T-helper 1 cell treated with Interleukin-12 subunit alpha and Interleukin-12 subunit beta and Interleukin-4 antibody, amounts not matched to agents 30 μg/mL and 1 μg/mL, for 36 hours (primary cell): ENCODE data around the gene LARGE1.

ENCODE experiments used
- H3K27ac Mint-ChIP-seq: one replicate; pipeline ENCODE4 v1.8.0; 2021; ENCODE audit warnings: mild to moderate bottlenecking, mixed read lengths
- H3K27me3 Mint-ChIP-seq: one replicate; pipeline ENCODE4 v1.8.0; 2021; ENCODE audit warnings: low read depth, mixed read lengths
- H3K36me3 Mint-ChIP-seq: one replicate; pipeline ENCODE4 v1.8.0; 2021; ENCODE audit warnings: low read depth, mixed read lengths
- H3K4me1 Mint-ChIP-seq: one replicate; pipeline ENCODE4 v1.8.0; 2021; ENCODE audit warnings: low read depth, mixed read lengths
- H3K4me3 Mint-ChIP-seq: one replicate; pipeline ENCODE4 v1.8.0; 2021; ENCODE audit warnings: mild to moderate bottlenecking, moderate library complexity, mixed read lengths
- H3K9me3 Mint-ChIP-seq: one replicate; pipeline ENCODE4 v1.8.0; 2021; ENCODE audit warnings: mixed read lengths

The LARGE1 gene

DNA sequence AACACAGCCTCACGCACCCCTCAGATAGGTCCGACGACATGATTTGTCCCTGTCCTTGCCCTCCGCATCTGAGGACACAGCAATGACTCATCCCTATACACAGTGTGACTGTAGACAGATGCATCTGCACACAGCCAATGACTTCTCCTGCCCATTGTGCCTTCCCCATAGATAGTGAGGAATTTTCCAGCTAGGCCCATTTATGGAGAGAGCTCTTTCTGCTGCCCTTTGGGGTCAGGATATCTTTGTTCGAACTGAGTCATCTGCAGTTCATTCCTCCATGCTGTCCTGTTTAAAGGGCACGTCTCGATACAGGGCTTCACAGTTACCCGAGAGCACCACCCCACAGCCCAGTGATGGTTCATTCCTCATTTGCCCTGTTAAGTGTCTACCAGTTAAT is 96.7 kb downstream of the LARGE1 start:
- no peak overlapping the region for H3K27ac Mint-ChIP-seq
- H3K27me3 Mint-ChIP-seq: no peaks in the 10 kb centered on the region
- no peak overlapping the region for H3K4me3 Mint-ChIP-seq
- no peaks in the 10 kb centered on the region for H3K36me3 Mint-ChIP-seq
- no peaks in the 10 kb centered on the region for H3K4me1 Mint-ChIP-seq
- H3K9me3 Mint-ChIP-seq: peaks cover 24% of the 10 kb centered on the region

DNA sequence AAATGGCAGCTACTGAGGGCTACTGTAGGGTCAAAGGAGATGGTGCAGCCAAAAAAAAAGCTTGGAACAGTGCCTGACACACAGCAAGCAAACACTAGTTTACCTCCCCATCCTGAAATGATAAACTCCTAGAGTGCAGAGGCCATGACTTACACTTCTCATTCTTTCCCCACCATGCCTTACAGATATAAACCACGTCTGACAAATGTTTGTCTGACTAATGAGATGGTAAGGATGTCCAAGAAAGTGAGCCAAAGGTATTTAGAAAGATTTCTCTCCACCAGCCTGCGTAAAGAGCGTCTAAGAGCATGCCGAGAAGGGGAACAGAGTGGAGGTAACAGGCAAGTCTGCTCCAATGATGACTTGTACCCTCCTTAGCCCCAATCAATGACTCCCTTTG is 99.0 kb downstream of the LARGE1 start:
- H3K27me3 Mint-ChIP-seq: no peaks in the 10 kb centered on the region
- H3K4me3 Mint-ChIP-seq: no peak overlapping the region
- H3K27ac Mint-ChIP-seq: no peak overlapping the region
- H3K4me1 Mint-ChIP-seq: no peaks in the 10 kb centered on the region
- H3K36me3 Mint-ChIP-seq: no peaks in the 10 kb centered on the region
- H3K9me3 Mint-ChIP-seq: peaks cover 23% of the 10 kb centered on the region

DNA sequence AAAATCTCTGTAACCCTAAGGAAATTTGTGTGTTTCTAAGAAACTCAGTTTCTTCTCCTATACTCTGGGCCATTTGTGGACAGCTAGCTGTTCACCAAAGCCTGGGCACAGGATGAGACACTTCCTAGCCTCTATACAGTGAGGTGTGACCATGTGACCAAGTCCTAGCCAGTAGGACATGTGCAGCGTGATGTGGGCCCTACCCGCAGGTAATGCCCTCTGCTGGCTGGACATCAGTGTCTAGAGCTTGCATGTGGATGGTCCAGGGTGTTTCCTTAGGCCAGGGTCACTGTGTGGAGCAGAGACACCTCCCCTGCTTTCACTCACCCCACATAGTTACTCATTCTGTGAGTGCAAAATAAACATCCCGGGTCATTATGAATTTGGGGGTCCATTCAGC is 100.5 kb downstream of the LARGE1 start:
- Mint-ChIP-seq H3K27me3 (no peaks in the 10 kb centered on the region), H3K27ac (no peak overlapping the region), H3K36me3 (no peaks in the 10 kb centered on the region), H3K4me3 (no peak overlapping the region), H3K4me1 (no peaks in the 10 kb centered on the region), H3K9me3 (peaks cover 32% of the 10 kb centered on the region)

DNA sequence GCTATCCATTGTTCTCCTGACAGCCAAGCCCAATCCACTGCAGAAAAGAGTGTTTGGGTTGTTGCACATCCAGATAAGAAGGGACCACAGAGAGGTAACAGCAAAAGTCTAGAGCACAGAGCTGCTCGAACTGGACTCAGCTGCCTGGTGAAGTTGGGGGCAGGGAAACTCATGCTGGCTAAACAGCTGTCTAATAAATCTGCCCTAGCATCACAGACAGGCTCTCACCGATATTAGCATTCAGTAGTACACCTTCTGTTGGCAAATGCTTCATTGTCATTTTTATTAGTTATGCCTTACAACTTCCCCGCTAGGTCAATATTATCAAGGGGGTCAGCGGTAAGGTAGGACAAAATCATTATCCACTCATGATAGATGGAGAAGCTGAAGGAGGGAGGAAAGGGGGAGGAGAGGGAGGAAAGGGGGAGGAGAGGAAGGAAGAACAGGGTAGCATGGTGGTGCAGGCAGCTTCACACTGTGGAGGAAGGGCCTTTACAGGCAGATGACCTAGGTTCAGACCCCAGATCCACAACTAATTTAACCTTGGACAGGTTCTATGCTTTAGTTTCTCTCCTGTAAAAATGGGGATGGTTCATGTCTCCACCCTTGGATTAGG is 102.7 kb downstream of the LARGE1 start:
- Mint-ChIP-seq H3K4me3 (no peak overlapping the region), H3K9me3 (peaks cover 39% of the 10 kb centered on the region)

DNA sequence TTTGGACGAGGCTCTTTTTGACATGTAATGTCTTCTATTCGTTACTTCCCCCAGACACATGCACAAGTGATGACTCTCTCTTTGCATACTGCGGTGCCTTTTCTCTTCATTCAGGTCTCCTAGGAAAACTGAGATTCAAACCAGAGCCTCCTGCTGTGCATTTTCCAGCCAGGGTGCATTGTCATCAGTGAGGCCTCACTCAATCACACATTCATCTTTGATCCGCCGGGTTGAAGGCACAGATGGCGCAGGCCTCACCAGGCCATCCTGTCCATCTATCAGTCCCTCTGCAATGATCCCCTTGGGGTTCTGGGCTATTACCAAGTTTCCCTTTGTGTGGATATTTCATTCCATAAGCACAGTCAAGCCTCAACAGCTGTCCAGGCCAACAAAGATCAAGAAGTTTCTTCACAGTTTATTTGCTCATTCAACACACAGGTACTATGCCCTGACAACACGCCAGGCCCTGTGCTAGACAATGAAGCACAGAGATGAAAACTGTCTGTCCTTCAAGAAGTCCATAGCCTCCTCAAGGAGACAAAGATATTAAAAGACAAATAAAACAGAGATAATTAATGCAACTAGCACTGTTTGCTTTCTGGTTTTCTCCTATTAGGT is 107.8 kb downstream of the LARGE1 start:
- no peak overlapping the region for H3K4me3 Mint-ChIP-seq
- H3K9me3 Mint-ChIP-seq: peaks cover 46% of the 10 kb centered on the region
- no peaks in the 10 kb centered on the region for H3K27me3 Mint-ChIP-seq
- H3K36me3 Mint-ChIP-seq: no peaks in the 10 kb centered on the region
- no peaks in the 10 kb centered on the region for H3K4me1 Mint-ChIP-seq
- H3K27ac Mint-ChIP-seq: no peak overlapping the region

More for the DNA sequence above, 102.7 kb downstream of the LARGE1 start:
- Mint-ChIP-seq H3K4me1 (no peaks in the 10 kb centered on the region), H3K36me3 (no peaks in the 10 kb centered on the region), H3K27me3 (no peaks in the 10 kb centered on the region), H3K27ac (no peak overlapping the region)

DNA sequence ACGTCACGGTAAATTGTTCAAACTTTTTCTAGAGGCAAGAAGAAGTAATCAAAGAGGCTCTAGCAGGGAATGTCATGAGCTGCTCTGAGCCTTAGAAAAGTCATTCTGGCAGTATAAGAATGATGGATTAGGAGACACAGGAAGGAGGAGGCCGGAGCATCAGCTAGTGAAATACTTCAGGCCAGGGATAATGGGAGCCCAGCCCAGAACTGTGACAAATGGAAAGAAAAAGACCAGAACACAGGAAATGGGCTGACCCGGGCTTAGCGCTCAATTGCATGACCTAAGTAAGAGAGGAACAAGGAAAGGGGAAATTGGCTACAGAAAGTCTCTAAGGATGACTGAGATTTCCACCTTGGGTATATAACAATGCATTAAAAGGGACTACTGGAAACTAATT is 108.6 kb downstream of the LARGE1 start:
- H3K36me3 Mint-ChIP-seq: no peaks in the 10 kb centered on the region
- H3K27ac Mint-ChIP-seq: no peak overlapping the region

DNA sequence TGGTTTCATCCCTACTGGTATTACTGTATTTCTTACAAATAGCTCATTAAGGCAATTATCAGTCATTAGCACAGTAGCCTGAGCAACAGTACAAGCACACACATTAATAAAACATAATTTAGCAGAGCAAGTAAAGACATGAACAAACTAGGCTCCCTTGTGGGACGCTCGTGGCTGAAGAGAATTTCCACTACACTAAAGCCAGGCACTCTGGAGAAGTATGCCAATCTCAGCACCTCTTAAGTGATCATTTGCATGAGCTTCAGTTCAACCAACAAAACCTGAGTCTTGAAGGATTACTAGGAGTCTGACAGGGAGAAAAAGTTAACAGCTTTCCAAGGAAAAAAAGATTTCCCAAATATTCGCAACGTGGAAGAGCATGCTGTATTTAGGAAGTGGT is 109.1 kb downstream of the LARGE1 start:
- H3K4me1 Mint-ChIP-seq: no peaks in the 10 kb centered on the region
- peaks cover 41% of the 10 kb centered on the region for H3K9me3 Mint-ChIP-seq
- H3K4me3 Mint-ChIP-seq: no peak overlapping the region
- no peaks in the 10 kb centered on the region for H3K27me3 Mint-ChIP-seq
- no peak overlapping the region for H3K27ac Mint-ChIP-seq
- H3K36me3 Mint-ChIP-seq: no peaks in the 10 kb centered on the region

More for the DNA sequence above, 108.6 kb downstream of the LARGE1 start:
- Mint-ChIP-seq H3K4me1 (no peaks in the 10 kb centered on the region), H3K9me3 (peaks cover 41% of the 10 kb centered on the region), H3K4me3 (no peak overlapping the region), H3K27me3 (no peaks in the 10 kb centered on the region)

DNA sequence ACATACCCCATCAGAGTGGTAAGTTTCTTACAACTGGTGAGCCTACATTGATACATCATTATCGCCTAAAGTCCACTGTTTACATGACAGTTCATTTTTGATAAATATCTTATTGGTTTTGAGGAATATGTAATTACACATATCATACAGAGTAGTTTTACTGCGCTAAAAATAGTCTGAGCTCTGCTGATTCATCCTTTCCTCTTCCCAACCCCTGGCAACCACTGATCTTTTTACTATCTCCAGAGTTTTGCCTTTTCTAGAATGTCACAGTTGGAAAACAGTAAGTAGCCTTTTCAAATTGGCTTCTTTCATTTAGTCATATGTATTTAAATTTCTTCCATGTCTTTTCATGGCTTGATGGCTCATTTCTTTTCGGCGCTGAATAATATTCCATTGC is 112.8 kb downstream of the LARGE1 start:
- H3K27me3 Mint-ChIP-seq: no peaks in the 10 kb centered on the region
- H3K36me3 Mint-ChIP-seq: no peaks in the 10 kb centered on the region
- H3K27ac Mint-ChIP-seq: no peak overlapping the region
- H3K4me1 Mint-ChIP-seq: no peaks in the 10 kb centered on the region
- peaks cover 35% of the 10 kb centered on the region for H3K9me3 Mint-ChIP-seq
- H3K4me3 Mint-ChIP-seq: no peak overlapping the region

DNA sequence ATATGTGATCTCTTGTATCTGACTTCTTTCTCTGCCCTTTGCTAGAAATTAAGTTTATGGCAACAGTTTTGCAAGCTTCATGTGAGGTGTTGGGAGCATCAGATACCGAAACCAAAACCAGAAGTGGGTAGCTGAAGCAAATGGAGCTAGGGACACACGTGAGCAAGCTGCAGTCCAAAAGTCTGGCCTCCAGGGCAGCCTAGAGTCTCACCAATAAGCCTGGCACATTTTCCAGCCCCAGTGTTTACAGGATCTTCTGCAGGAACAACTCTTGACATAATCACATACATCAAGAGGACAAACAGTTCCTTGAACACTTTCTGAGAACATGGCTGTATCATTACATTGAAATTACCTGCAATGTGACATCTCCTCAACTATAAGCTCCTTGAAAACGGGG is 114.1 kb downstream of the LARGE1 start:
- Mint-ChIP-seq H3K27ac (no peak overlapping the region), H3K4me1 (no peaks in the 10 kb centered on the region), H3K9me3 (peaks cover 35% of the 10 kb centered on the region), H3K36me3 (no peaks in the 10 kb centered on the region), H3K27me3 (no peaks in the 10 kb centered on the region), H3K4me3 (no peak overlapping the region)

DNA sequence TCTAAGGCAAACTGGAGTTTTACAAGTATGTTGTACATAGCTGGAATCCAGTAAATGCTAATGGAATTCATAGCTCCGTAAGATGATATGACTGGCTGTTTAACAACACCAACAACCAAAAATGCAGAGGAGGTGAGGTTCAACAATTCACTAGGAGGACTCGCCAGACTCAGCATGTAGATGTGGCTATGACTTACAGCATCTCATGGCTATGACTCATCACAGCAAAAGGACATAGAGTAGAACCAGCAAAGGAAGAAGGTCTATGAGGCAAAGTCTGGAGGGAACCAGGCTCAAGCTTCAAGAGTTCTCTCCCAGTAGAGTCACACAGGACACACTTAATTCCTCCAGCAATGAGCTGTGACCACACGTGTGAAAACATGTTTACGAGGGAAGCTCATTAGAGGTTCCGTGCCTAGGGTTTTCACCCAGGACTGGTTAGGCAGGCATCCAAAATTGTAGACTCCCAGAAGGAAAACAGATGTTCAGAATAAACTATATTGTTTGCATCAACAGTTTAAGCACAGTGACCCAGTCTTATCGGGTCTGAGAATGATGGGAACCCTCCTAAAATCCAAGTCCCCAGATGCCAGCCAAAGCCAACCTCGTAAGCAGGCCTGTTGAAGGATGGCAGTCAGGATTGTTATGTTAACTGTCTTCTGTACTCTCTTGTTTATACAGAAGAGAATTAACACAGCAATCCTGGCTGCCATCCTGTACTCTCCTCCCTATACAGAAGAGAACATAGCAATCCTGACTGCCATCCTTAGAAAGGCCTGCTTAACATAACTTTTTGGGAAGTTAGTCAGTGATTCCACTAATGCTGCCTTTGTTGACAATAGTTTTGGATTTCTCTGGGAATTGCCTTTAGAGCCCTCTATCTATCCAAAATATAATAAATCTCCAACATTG is 116.6 kb downstream of the LARGE1 start:
- no peak overlapping the region for H3K4me3 Mint-ChIP-seq
- no peaks in the 10 kb centered on the region for H3K4me1 Mint-ChIP-seq
- H3K27ac Mint-ChIP-seq: no peak overlapping the region
- H3K36me3 Mint-ChIP-seq: no peaks in the 10 kb centered on the region
- H3K9me3 Mint-ChIP-seq: peaks cover 35% of the 10 kb centered on the region
- H3K27me3 Mint-ChIP-seq: no peaks in the 10 kb centered on the region

DNA sequence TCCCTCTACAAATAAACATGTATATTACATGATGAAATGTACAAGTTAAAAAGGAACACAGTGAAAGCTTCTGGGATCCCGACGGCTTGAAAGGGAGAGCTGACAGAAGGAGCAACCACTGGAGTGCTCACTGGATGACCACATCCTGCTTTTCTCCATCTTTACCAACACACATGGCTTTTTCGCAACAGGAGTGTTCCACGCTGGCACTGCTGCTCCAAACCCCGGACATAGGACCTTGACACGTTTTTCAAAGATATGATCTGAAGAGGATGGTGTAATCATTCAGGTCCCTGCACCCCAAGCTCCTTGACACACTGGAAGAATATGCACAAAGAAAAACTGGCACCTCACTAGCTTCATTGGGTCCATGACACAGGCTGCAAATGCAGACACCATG is 121.9 kb downstream of the LARGE1 start:
- Mint-ChIP-seq H3K27ac (no peak overlapping the region), H3K27me3 (no peaks in the 10 kb centered on the region), H3K4me1 (no peaks in the 10 kb centered on the region)

DNA sequence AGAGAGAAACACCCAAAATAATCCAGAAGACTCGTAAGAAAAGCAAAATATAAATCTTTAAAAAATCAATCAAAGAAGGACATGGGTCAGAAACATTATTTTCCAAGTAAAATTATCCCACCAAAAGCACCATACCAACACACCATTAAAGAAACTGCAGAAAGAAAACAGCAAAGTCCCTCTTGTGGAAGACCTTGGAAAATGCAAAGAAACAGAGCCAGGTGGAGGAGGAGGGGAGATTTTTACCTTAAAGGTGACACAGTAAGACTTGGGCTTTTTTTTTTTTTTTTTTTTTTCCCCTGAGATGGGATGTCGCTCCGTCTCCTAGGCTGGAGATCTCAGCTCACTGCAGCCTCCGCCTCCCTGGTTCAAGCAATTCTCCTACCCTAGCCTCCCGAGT is 123.8 kb downstream of the LARGE1 start:
- H3K9me3 Mint-ChIP-seq: peaks cover 60% of the 10 kb centered on the region
- no peak overlapping the region for H3K27ac Mint-ChIP-seq
- no peak overlapping the region for H3K4me3 Mint-ChIP-seq

More for the DNA sequence above, 121.9 kb downstream of the LARGE1 start:
- Mint-ChIP-seq H3K9me3 (peaks cover 63% of the 10 kb centered on the region), H3K36me3 (peaks cover 2% of the 10 kb centered on the region), H3K4me3 (no peak overlapping the region)

DNA sequence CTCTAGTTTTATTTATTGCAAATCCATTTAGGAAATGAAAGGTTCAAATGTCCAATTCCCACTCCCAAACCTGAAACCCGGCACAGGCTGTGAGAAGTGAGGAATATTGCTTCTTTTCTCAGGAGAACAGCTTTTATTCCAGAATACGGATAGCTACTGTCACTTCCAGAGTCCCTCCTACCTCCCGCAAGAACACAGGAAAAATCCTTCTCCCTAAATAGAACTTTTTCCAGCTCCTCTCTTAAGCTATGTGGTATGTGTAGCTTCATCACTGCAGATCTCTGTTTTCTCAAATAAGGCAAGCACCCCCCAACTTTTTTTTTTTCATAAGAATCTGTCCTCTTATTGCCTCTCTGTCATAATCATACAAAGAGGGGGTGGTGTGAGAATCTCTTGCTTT is 126.8 kb downstream of the LARGE1 start:
- Mint-ChIP-seq H3K4me1 (no peaks in the 10 kb centered on the region), H3K27ac (no peak overlapping the region), H3K9me3 (peaks cover 63% of the 10 kb centered on the region), H3K27me3 (no peaks in the 10 kb centered on the region), H3K4me3 (no peak overlapping the region), H3K36me3 (peaks cover 2% of the 10 kb centered on the region)

More for the DNA sequence above, 123.8 kb downstream of the LARGE1 start:
- no peaks in the 10 kb centered on the region for H3K27me3 Mint-ChIP-seq
- peaks cover 2% of the 10 kb centered on the region for H3K36me3 Mint-ChIP-seq
- H3K4me1 Mint-ChIP-seq: no peaks in the 10 kb centered on the region

DNA sequence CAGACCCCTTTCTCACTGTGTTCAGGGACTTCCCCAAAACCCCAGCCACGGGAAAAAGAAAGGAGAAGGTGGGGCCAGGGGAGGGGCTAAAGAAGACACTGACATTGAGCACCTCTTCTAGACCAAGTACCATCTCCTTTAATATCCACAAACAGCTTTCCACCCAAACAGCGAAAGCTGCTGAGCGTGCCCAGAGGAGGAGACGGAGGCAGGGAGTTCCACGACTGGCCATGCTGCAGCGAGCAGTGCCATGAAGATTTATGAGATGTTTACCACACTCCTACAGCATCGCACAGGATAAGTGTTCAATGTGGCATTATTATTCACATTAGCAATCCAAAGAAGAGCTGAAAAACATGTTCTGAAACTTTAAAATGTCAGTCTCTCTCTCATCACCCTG is 127.4 kb downstream of the LARGE1 start:
- no peak overlapping the region for H3K27ac Mint-ChIP-seq
- no peaks in the 10 kb centered on the region for H3K4me1 Mint-ChIP-seq
- H3K36me3 Mint-ChIP-seq: peaks cover 2% of the 10 kb centered on the region
- H3K27me3 Mint-ChIP-seq: no peaks in the 10 kb centered on the region
- peaks cover 64% of the 10 kb centered on the region for H3K9me3 Mint-ChIP-seq
- H3K4me3 Mint-ChIP-seq: no peak overlapping the region
